ENCODE results near the gene OR8B2. TPM values are rescaled to one million over a fixed set of nuclear protein-coding genes. Genes with fewer than 3 reads are reported as not detected.

Gene OR8B2
- polyA plus RNA-seq, 4 donors = not detected

Other genes starting within 250 kb of the OR8B2 start
- gene OR10D3, start 201.2 kb downstream of the OR8B2 start, polyA plus RNA-seq (ENCODE audit: insufficient read length in 4 of 4) = not detected
- under 1 TPM in 1 of 4 donors, not detected in 3; 0.02 TPM for gene OR8G1, start 143.4 kb downstream of the OR8B2 start, polyA plus RNA-seq (ENCODE audit: insufficient read length in 4 of 4)
- not detected for gene OR8G5, start 128.1 kb downstream of the OR8B2 start, polyA plus RNA-seq (ENCODE audit: insufficient read length in 4 of 4)
- not detected for gene OR8D1, start 70.5 kb downstream of the OR8B2 start, polyA plus RNA-seq (ENCODE audit: insufficient read length in 4 of 4)
- not detected for gene OR8D2, start 64.3 kb downstream of the OR8B2 start, polyA plus RNA-seq (ENCODE audit: insufficient read length in 4 of 4)
- gene OR8B3, start 14.5 kb upstream of the OR8B2 start, polyA plus RNA-seq (ENCODE audit: insufficient read length in 4 of 4) = not detected
- not detected for gene OR8B4, start 40.4 kb upstream of the OR8B2 start, polyA plus RNA-seq (ENCODE audit: insufficient read length in 4 of 4)
- gene OR8B8, start 61.2 kb upstream of the OR8B2 start, polyA plus RNA-seq (ENCODE audit: insufficient read length in 4 of 4) = under 1 TPM in 2 of 4 donors, not detected in 2; 0.03 to 0.07 TPM
- not detected for gene OR8B12, start 159.2 kb upstream of the OR8B2 start, polyA plus RNA-seq (ENCODE audit: insufficient read length in 4 of 4)
- under 1 TPM in 2 of 4 donors, not detected in 2; 0.03 TPM for gene OR8A1, start 185.5 kb upstream of the OR8B2 start, polyA plus RNA-seq (ENCODE audit: insufficient read length in 4 of 4)
- not detected for gene PANX3, start 226.9 kb upstream of the OR8B2 start, polyA plus RNA-seq (ENCODE audit: insufficient read length in 4 of 4)
- 10 to 100 TPM; 25.7 to 42.6 (median 32.0) TPM for gene TBRG1, start 238.4 kb upstream of the OR8B2 start, polyA plus RNA-seq (ENCODE audit: insufficient read length in 4 of 4)

All from left renal cortex interstitium (tissue), 4 donors.